Measurements from ENCODE around the gene CANT1.
A peak's percentile ranks its signal among the peaks of the same experiment; 100 is the strongest.

Gene CANT1

GRCh38 chr17:79046916-79047280 is 37.3 kb upstream of the CANT1 start:
- TF ChIP-seq, protein P1, sequence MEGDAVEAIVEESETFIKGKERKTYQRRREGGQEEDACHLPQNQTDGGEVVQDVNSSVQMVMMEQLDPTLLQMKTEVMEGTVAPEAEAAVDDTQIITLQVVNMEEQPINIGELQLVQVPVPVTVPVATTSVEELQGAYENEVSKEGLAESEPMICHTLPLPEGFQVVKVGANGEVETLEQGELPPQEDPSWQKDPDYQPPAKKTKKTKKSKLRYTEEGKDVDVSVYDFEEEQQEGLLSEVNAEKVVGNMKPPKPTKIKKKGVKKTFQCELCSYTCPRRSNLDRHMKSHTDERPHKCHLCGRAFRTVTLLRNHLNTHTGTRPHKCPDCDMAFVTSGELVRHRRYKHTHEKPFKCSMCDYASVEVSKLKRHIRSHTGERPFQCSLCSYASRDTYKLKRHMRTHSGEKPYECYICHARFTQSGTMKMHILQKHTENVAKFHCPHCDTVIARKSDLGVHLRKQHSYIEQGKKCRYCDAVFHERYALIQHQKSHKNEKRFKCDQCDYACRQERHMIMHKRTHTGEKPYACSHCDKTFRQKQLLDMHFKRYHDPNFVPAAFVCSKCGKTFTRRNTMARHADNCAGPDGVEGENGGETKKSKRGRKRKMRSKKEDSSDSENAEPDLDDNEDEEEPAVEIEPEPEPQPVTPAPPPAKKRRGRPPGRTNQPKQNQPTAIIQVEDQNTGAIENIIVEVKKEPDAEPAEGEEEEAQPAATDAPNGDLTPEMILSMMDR (conservative IDR thresholded peaks at IDR 0.05; ENCODE audit: low read depth, low read length) = no peak
- H3K4me3 ChIP-seq (ENCODE audit: low read length) = no peak overlapping the region
- no peak for DNase-seq (ENCODE audit: low read depth)

DNA sequence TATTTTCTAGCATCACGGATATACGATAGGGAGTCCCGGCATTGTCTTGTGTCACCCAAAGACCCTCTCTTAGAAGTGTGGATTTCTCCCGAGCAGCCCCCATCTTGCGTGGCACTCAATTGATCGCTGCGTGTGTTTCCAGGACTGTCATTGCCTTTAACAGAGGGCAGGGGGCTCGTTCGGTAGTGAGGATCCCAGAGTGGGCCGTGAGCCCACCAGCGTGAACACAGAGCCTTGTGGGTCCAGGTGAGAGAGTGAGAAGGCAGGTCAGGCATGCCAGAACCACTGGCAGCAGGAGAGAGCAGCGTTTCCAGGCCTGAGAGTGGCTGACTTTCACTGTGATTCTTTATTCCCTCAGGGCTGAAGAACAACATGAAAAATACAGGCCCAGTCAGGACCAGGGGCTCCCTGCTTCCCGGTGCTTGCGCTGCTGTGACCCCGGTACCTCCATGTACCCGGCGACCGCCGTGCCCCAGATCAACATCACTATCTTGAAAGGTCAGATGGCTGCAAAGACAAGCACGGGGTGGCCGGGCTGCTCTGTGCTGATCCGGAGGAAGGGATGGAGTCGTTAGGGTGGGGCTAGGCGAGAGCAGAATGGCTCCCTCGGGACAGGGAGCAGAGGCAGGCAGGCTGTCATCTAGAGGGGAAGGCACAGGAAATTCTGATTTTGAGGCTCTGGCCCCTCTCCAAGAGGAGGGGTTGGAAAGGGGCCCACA is 36.8 kb upstream of the CANT1 start:
- DNase-seq (ENCODE audit: low read depth) = no peak
- H3K4me3 ChIP-seq (ENCODE audit: low read length) = no peak overlapping the region
- TF ChIP-seq, protein P1 (conservative IDR thresholded peaks at IDR 0.05; ENCODE audit: low read depth, low read length) = no peak

DNA sequence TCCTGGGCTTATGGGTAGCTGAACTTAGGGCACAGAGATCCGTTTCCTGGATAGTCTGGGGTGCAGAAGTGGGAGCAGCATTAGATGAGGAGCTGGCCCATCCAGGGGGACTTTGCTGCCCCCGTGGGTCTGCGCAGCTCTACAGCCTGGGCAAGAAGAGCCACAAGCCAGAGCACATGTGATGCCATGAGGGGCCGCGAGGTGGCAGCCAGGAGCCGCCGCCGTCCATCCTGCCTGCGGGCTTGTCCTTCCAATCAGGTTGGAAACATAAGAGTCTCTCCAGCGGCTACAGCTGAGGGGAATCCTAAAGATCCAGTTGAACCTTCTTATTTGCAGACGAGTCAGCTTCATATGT is 36.3 kb upstream of the CANT1 start:
- TF ChIP-seq, protein P1 (conservative IDR thresholded peaks at IDR 0.05; ENCODE audit: low read depth, low read length) = peak; percentile 98
- DNase-seq (ENCODE audit: low read depth) = no peak
- H3K4me3 ChIP-seq (ENCODE audit: low read length) = no peak overlapping the region

- TF ChIP-seq, protein P1 (conservative IDR thresholded peaks at IDR 0.05; ENCODE audit: low read depth, low read length) = no peak
- DNase-seq (ENCODE audit: low read depth) = no peak
Measured at GRCh38 chr17:79045001-79045729, 35.6 kb upstream of the CANT1 start.

DNA sequence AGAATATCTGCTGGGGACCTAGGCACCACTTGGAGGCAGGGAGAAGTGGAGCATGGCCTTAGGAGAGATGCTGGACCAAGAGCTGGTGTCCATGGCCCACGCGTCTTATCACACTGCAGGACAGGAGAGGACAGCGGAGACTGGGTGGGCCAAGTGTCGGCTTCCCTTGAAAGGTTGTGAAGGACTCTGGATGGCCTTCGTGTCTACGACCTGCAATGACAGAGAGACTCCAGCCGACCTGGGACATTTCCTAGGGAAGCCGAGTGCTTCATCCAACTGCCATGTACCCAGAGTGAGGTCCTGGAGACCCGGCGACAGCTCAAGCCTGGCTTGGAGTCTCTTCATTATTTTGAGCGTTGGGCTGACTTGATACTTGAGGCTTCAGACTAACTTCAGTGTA is 34.9 kb upstream of the CANT1 start:
- no peak overlapping the region for H3K4me3 ChIP-seq (ENCODE audit: low read length)
- no peak for DNase-seq (ENCODE audit: low read depth)
- TF ChIP-seq, protein P1 (conservative IDR thresholded peaks at IDR 0.05; ENCODE audit: low read depth, low read length) = no peak

More at GRCh38 chr17:79045001-79045729, 35.6 kb upstream of the CANT1 start:
- H3K4me3 ChIP-seq (ENCODE audit: low read length) = no peak overlapping the region

DNA sequence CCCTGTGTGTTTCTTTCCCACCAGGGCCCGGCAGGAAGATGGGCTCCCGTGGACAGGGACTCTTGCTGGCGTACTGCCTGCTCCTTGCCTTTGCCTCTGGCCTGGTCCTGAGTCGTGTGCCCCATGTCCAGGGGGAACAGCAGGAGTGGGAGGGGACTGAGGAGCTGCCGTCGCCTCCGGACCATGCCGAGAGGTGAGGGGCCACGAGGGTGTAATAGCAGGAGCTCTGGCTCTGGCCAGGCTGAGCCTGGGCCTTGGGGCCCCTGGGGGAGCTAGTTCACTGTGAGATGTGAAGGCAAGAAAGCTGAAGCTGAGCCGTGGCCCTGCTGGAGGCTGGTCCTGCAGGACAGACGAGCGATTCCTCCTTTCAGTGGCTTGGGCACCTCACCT is 34.4 kb upstream of the CANT1 start:
- no peak overlapping the region for H3K4me3 ChIP-seq (ENCODE audit: low read length)
- TF ChIP-seq, protein P1 (conservative IDR thresholded peaks at IDR 0.05; ENCODE audit: low read depth, low read length) = no peak
- no peak for DNase-seq (ENCODE audit: low read depth)

Measured in retinal pigment epithelial cell (primary cell).